Measurements from ENCODE around the gene LZIC.

LZIC gene

DNA sequence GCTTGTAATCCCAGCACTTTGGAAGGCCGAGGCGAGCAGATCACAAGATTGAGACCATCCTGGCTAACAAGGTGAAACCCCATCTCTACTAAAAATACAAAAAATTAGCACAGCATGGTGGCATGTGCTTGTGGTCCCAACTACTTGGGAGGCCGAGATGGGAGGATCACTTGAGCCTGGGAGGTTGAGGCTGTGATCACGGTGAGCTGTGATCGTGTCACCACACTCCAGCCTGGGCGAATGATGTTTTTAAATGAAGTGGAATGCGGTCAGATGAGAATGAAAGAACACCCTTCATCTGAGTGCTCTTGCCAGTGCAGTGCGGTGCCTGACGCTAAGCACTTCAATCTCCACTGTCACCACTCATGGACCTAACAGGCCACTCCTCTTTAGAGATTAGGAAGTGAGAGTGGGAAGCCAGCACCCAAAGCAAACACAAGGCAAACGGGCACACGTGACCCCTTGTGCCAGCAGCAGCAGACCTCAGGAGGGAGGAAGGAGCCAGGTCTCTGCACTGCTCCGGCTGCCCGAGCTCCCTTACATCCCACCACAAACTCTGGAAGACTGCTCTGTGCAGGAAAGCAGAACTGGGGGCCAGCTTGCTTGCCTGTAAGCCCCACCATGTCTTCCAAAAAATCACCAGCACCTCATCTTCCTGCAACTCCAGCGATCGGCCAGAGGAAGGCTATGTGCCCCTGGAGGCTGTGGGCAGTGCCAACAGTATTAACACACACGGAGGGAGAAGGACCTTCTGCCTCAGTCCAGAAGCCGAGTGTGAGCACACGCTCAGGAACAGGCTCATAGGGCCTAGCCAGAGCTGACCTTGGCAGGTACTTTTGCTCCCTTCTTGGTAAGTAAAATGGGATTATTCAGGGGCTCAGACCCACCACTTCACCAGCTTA, 42.8 kb downstream of the LZIC start:
- H3K36me3 ChIP-seq (ENCODE audit: insufficient read depth, low read length): no peaks in the 10 kb centered on the region
- TF ChIP-seq EZH2phosphoT487 (IDR thresholded peaks at IDR 0.05; ENCODE audit: borderline replicate concordance): no peak
- TF ChIP-seq, protein P1, sequence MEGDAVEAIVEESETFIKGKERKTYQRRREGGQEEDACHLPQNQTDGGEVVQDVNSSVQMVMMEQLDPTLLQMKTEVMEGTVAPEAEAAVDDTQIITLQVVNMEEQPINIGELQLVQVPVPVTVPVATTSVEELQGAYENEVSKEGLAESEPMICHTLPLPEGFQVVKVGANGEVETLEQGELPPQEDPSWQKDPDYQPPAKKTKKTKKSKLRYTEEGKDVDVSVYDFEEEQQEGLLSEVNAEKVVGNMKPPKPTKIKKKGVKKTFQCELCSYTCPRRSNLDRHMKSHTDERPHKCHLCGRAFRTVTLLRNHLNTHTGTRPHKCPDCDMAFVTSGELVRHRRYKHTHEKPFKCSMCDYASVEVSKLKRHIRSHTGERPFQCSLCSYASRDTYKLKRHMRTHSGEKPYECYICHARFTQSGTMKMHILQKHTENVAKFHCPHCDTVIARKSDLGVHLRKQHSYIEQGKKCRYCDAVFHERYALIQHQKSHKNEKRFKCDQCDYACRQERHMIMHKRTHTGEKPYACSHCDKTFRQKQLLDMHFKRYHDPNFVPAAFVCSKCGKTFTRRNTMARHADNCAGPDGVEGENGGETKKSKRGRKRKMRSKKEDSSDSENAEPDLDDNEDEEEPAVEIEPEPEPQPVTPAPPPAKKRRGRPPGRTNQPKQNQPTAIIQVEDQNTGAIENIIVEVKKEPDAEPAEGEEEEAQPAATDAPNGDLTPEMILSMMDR (conservative IDR thresholded peaks at IDR 0.05; ENCODE audit: low read length): no peak
- H3K4me3 ChIP-seq (ENCODE audit: low read length, poor library complexity, severe bottlenecking): no peak overlapping the region
- H3K4me1 ChIP-seq (ENCODE audit: insufficient read depth, low read length, poor library complexity, severe bottlenecking): no peaks in the 10 kb centered on the region
- H3K9ac ChIP-seq (ENCODE audit: low read depth, low read length, poor library complexity, severe bottlenecking): no peak overlapping the region
- H3K9me2 ChIP-seq (replicated peaks; ENCODE audit: low read depth, low read length): no peaks in the 10 kb centered on the region
- H3K27me3 ChIP-seq (ENCODE audit: insufficient read depth, low read length, poor library complexity, severe bottlenecking): no peaks in the 10 kb centered on the region
- no peaks in the 10 kb centered on the region for H4K20me1 ChIP-seq (ENCODE audit: insufficient read depth, low read length, poor library complexity, severe bottlenecking)
- no peak overlapping the region for H2AFZ ChIP-seq (ENCODE audit: low read length)
- no peak overlapping the region for H3K4me2 ChIP-seq (ENCODE audit: low read depth, low read length, poor library complexity, severe bottlenecking)
- H3K79me2 ChIP-seq (ENCODE audit: insufficient read depth, low read length): 0 out of 2 replicates have a peak, but pooled peaks cover 3% of the 10 kb centered on the region
- no peaks in the 10 kb centered on the region for H3K9me3 ChIP-seq (ENCODE audit: insufficient read depth, low read depth, low read length)
- H3F3A ChIP-seq (ENCODE audit: low read depth): no peaks in the 10 kb centered on the region

DNA sequence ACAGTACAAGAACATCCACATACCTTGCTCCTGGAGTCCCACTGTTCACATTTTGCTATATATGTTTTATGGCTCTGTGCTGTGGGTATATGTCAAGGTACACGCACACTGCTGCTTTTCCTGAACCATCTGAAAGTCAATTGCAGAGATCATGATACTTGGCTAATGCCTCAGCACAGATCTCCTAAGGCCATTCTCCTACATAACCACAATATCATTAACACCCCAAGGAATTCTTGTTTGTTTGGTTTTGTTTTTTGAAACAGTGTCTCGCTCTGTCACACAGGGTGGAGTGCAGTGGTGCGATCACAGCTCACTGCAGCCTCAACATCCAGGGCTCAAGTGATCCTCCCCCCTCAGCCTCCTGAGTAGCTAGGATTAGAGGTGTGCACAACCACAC, 49.1 kb downstream of the LZIC start:
- Histone ChIP-seq H3K4me1 (ENCODE audit: insufficient read depth, low read length, poor library complexity, severe bottlenecking) (peaks cover 44% of the 10 kb centered on the region), H3K9ac (ENCODE audit: low read depth, low read length, poor library complexity, severe bottlenecking) (peak overlapping the region; percentile 67), H2AFZ (ENCODE audit: low read length) (no peak overlapping the region), H3K79me2 (ENCODE audit: insufficient read depth, low read length) (peaks cover 6% of the 10 kb centered on the region; the same call in 1 of the 2 replicates), H3K36me3 (ENCODE audit: insufficient read depth, low read length) (no peaks in the 10 kb centered on the region), H3K4me3 (ENCODE audit: low read length, poor library complexity, severe bottlenecking) (no peak overlapping the region), H3K9me3 (ENCODE audit: insufficient read depth, low read depth, low read length) (no peaks in the 10 kb centered on the region), H3K9me2 (replicated peaks; ENCODE audit: low read depth, low read length) (no peaks in the 10 kb centered on the region), H3K27me3 (ENCODE audit: insufficient read depth, low read length, poor library complexity, severe bottlenecking) (no peaks in the 10 kb centered on the region), H4K20me1 (ENCODE audit: insufficient read depth, low read length, poor library complexity, severe bottlenecking) (no peaks in the 10 kb centered on the region), H3K4me2 (ENCODE audit: low read depth, low read length, poor library complexity, severe bottlenecking) (peak overlapping the region; percentile 63), H3F3A (ENCODE audit: low read depth) (no peaks in the 10 kb centered on the region)
- TF ChIP-seq EZH2phosphoT487 (IDR thresholded peaks at IDR 0.05; ENCODE audit: borderline replicate concordance): no peak
- TF ChIP-seq, protein P1 (conservative IDR thresholded peaks at IDR 0.05; ENCODE audit: low read length): no peak

DNA sequence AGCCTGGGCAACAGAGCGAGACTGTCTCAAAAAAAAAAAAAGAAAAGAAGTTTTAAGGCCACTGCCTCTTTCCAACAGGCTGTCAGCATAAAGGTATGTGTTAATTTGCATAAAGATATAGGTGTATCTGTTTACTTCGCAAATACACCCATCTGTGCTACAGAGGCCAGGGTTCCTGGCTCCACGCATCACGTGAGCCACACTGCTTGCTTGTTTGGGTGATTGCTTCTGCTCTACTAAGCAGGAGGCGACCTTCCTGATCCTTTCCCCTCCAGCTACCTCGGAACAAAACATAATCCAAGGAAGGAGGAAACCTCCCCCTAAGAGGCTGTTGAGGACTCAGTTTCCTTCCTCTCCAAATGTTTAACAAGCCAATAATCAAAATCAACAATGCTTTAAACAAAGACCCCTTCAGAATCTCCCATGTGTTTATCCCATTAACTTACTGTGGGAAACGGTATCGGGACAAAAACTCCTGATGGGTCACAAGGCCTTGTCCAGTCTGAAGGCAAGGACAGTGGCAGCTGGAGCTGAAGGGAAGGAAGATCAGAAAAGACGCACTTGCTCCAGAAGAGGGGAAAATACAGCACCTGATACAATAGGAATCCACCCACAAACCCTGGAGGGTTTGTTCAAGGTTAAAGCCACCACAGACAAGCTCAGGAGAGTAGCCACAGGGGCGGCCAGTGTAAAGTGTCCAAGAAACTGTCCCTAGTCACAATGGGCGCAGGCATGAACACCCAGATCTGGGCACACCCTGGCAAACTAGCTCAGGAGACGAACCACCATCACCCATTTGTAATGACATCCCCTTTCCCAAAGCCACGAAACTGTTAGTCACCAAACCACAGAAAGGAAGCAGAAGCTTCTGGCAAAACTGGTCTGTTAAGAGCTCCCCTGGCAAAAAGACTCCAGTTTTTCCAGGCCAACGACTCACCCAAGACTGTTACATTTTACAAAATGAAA, 50.3 kb downstream of the LZIC start:
- TF ChIP-seq EZH2phosphoT487 (IDR thresholded peaks at IDR 0.05; ENCODE audit: borderline replicate concordance): no peak
- Histone ChIP-seq H3K9me2 (replicated peaks; ENCODE audit: low read depth, low read length) (no peaks in the 10 kb centered on the region), H4K20me1 (ENCODE audit: insufficient read depth, low read length, poor library complexity, severe bottlenecking) (no peaks in the 10 kb centered on the region), H3K27me3 (ENCODE audit: insufficient read depth, low read length, poor library complexity, severe bottlenecking) (no peaks in the 10 kb centered on the region), H3K4me1 (ENCODE audit: insufficient read depth, low read length, poor library complexity, severe bottlenecking) (peaks cover 46% of the 10 kb centered on the region), H3K79me2 (ENCODE audit: insufficient read depth, low read length) (peaks cover 6% of the 10 kb centered on the region), H3K36me3 (ENCODE audit: insufficient read depth, low read length) (no peaks in the 10 kb centered on the region), H3K4me3 (ENCODE audit: low read length, poor library complexity, severe bottlenecking) (peak overlapping the region; percentile 41), H3K9ac (ENCODE audit: low read depth, low read length, poor library complexity, severe bottlenecking) (peak overlapping the region; percentile 67), H3F3A (ENCODE audit: low read depth) (no peaks in the 10 kb centered on the region), H3K4me2 (ENCODE audit: low read depth, low read length, poor library complexity, severe bottlenecking) (peak overlapping the region; percentile 63), H3K9me3 (ENCODE audit: insufficient read depth, low read depth, low read length) (no peaks in the 10 kb centered on the region), H2AFZ (ENCODE audit: low read length) (no peak overlapping the region)
